Omental fat pad (tissue), 4 donors: ENCODE data around the gene FBXW12. TPM values are rescaled to one million over a fixed set of nuclear protein-coding genes. Genes with fewer than 3 reads are reported as not detected.

Experiments
- ATAC-seq: fragments of 150-250 bp; one replicate; pipeline ENCODE4 v1.9.1; 2016; ENCODE audit warnings: mild to moderate bottlenecking, moderate library complexity; ENCODE audit not compliant: low FRiP score
- DNase-seq: peaks from one replicate; pipeline ENCODE4 v3.0.0-alpha.2; 2019; ENCODE audit warnings: low spot score
- CTCF ChIP-seq, 3 donors: fragments of 450-650 bp; IDR thresholded peaks; one replicate each; pipeline ENCODE4 v1.5.1; 2016 to 2017; ENCODE audit warnings: antibody characterized with exemption in 3 of 3, mild to moderate bottlenecking in 3 of 3, moderate library complexity in 2 of 3
- total RNA-seq, 4 donors: library from RNA; depleted of rRNA; stranded (reverse); fragments of >200 nt; gene quantifications; one replicate each; pipeline ENCODE4 v1.1.0, GENCODE V29; 2016

The FBXW12 gene
- total RNA-seq, 4 donors from 2014 or later: not detected

GRCh38 chr3:48344867-48345507 is 27.0 kb upstream of the FBXW12 start:
- TF ChIP-seq CTCF (IDR thresholded peaks at IDR 0.05): no peak
- ATAC-seq (no peak), DNase-seq (no peak)

GRCh38 chr3:48345946-48346572 is 26.0 kb upstream of the FBXW12 start:
- TF ChIP-seq CTCF (IDR thresholded peaks at IDR 0.05): no peak
- DNase-seq (no peak), ATAC-seq (no peak)

GRCh38 chr3:48347500-48347899 is 24.5 kb upstream of the FBXW12 start:
- DNase-seq (no peak), ATAC-seq (no peak)
- TF ChIP-seq CTCF (IDR thresholded peaks at IDR 0.05): no peak

GRCh38 chr3:48352546-48352945 is 19.5 kb upstream of the FBXW12 start:
- no peak for DNase-seq
- TF ChIP-seq CTCF (IDR thresholded peaks at IDR 0.05): no peak
- ATAC-seq: no peak

- no peak for TF ChIP-seq CTCF (IDR thresholded peaks at IDR 0.05)
- DNase-seq (no peak), ATAC-seq (no peak)
Observed at GRCh38 chr3:48353987-48354386, 18.0 kb upstream of the FBXW12 start.

- no peak for TF ChIP-seq CTCF (IDR thresholded peaks at IDR 0.05)
- no peak for ATAC-seq
- no peak for DNase-seq
Observed at GRCh38 chr3:48356419-48356818, 15.6 kb upstream of the FBXW12 start.

GRCh38 chr3:48361928-48362327 is 10.1 kb upstream of the FBXW12 start:
- ATAC-seq: no peak
- DNase-seq: no peak
- no peak for TF ChIP-seq CTCF (IDR thresholded peaks at IDR 0.05)
